GM18498 (cell line): Measurements from ENCODE around the gene EFCAB11.
"Not testable (repeated sequence)": the region's sequence is repeated elsewhere in the genome, so short reads cannot be mapped to it uniquely, and the experiment has no call there.

Experiments
- ATAC-seq: cut with Tn5 transposase; IDR thresholded peaks from one replicate; pipeline ENCODE4 v1.9.1; 2021; ENCODE audit warnings: mild to moderate bottlenecking, moderate library complexity; ENCODE audit not compliant: unreplicated experiment

Gene EFCAB11

GRCh38 chr14:89874091-89874490 lies 80.4 kb downstream of the EFCAB11 start:
- not testable (repeated sequence) for ATAC-seq

- no peak for ATAC-seq
Measured at GRCh38 chr14:89870316-89870715, 84.2 kb downstream of the EFCAB11 start.

GRCh38 chr14:89869606-89870005 lies 84.9 kb downstream of the EFCAB11 start:
- no peak for ATAC-seq

- no peak for ATAC-seq
Measured at GRCh38 chr14:89866458-89866857, 88.1 kb downstream of the EFCAB11 start.

GRCh38 chr14:89865153-89865552 lies 89.4 kb downstream of the EFCAB11 start:
- ATAC-seq, result no peak

- no peak for ATAC-seq
Measured at GRCh38 chr14:89862856-89863255, 91.7 kb downstream of the EFCAB11 start.

- no peak for ATAC-seq
Measured at GRCh38 chr14:89861630-89862029, 92.9 kb downstream of the EFCAB11 start.

GRCh38 chr14:89858089-89858488 lies 96.4 kb downstream of the EFCAB11 start:
- no peak for ATAC-seq

- ATAC-seq, result no peak
Measured at GRCh38 chr14:89856871-89857345, 97.6 kb downstream of the EFCAB11 start.

- ATAC-seq, result no peak
Measured at GRCh38 chr14:89855961-89856656, 98.4 kb downstream of the EFCAB11 start.

GRCh38 chr14:89853936-89854693 lies 100.4 kb downstream of the EFCAB11 start:
- ATAC-seq, result no peak

- ATAC-seq, result no peak
Measured at GRCh38 chr14:89851106-89851505, 103.4 kb downstream of the EFCAB11 start.

GRCh38 chr14:89849931-89850330 lies 104.6 kb downstream of the EFCAB11 start:
- ATAC-seq, result no peak

GRCh38 chr14:89848165-89848564 lies 106.4 kb downstream of the EFCAB11 start:
- no peak for ATAC-seq

- no peak for ATAC-seq
Measured at GRCh38 chr14:89845346-89845745, 109.2 kb downstream of the EFCAB11 start.

- ATAC-seq, result no peak
Measured at GRCh38 chr14:89844508-89844907, 110.0 kb downstream of the EFCAB11 start.

- no peak for ATAC-seq
Measured at GRCh38 chr14:89842837-89843236, 111.7 kb downstream of the EFCAB11 start.

- ATAC-seq, result no peak
Measured at GRCh38 chr14:89841851-89842250, 112.7 kb downstream of the EFCAB11 start.

GRCh38 chr14:89836830-89837469 lies 117.6 kb downstream of the EFCAB11 start:
- no peak for ATAC-seq

GRCh38 chr14:89833661-89834060 lies 120.9 kb downstream of the EFCAB11 start:
- no peak for ATAC-seq

GRCh38 chr14:89833120-89833532 lies 121.4 kb downstream of the EFCAB11 start:
- no peak for ATAC-seq
